Lower leg skin (tissue), 3 donors: ENCODE data around the gene GRIK5.

Experiments used
- POLR2A ChIP-seq, 2 donors: fragments of 450-650 bp; IDR thresholded peaks; one replicate each; pipeline ENCODE4 v1.6.1; 2016 to 2017; ENCODE audit warnings: antibody characterized with exemption in 2 of 2, mild to moderate bottlenecking in 1 of 2, moderate library complexity in 1 of 2
- TF ChIP-seq, protein P1 (sequence below), 3 donors: fragments of 450-650 bp; IDR thresholded peaks; one replicate each; pipeline ENCODE4 v1.5.1; 2016; ENCODE audit warnings: antibody characterized with exemption in 3 of 3, mild to moderate bottlenecking in 3 of 3, moderate library complexity in 2 of 3

DNA sequence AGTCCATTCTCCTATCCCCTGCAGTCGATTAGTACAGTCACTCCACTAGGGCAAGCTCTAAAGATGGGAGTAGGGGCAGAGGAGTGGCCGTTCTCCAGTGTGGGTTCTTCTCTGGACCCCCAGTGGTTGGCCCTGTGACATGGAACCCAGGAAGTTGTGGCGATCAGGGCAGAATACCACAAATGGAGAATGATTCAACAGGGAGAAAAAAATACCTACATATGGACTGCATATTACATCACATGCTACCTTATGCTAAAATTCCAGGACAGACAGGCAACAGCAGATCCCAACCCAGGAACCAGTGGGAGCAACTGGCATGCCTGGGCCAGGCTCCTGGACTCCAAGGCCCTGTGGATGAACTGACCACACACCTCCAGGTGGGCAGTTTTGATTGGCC lies 41.8 kb upstream of the GRIK5 start:
- TF ChIP-seq, protein P1, sequence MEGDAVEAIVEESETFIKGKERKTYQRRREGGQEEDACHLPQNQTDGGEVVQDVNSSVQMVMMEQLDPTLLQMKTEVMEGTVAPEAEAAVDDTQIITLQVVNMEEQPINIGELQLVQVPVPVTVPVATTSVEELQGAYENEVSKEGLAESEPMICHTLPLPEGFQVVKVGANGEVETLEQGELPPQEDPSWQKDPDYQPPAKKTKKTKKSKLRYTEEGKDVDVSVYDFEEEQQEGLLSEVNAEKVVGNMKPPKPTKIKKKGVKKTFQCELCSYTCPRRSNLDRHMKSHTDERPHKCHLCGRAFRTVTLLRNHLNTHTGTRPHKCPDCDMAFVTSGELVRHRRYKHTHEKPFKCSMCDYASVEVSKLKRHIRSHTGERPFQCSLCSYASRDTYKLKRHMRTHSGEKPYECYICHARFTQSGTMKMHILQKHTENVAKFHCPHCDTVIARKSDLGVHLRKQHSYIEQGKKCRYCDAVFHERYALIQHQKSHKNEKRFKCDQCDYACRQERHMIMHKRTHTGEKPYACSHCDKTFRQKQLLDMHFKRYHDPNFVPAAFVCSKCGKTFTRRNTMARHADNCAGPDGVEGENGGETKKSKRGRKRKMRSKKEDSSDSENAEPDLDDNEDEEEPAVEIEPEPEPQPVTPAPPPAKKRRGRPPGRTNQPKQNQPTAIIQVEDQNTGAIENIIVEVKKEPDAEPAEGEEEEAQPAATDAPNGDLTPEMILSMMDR (IDR thresholded peaks at IDR 0.05): no peak
- TF ChIP-seq POLR2A (IDR thresholded peaks at IDR 0.05): no peak
